Right cardiac atrium (tissue), 5 donors: Measurements from ENCODE around the gene ZACN. TPM values are rescaled to one million over a fixed set of nuclear protein-coding genes. Genes with fewer than 3 reads are reported as not detected.
A peak's percentile ranks its signal among the peaks of the same experiment; 100 is the strongest.

Experiments
- ATAC-seq, 2 donors: fragments of 200-7000 bp; cut with Tn5 transposase; one replicate each; pipeline versions ENCODE4 v1.8.0 to v1.9.1; 2020; ENCODE audit warnings: moderate library complexity in 2 of 2, mild to moderate bottlenecking in 1 of 2
- DNase-seq, 3 donors: peaks; one replicate each; pipeline ENCODE4 v3.0.0-alpha.2; 2020
- H3K27ac ChIP-seq: one replicate; pipeline ENCODE4 v1.5.1; 2013; ENCODE audit warnings: mild to moderate bottlenecking, low read length, control low read depth, moderate library complexity
- H3K27me3 ChIP-seq: one replicate; pipeline ENCODE4 v1.6.1; 2013; ENCODE audit not compliant: control insufficient read depth, insufficient read depth
- H3K4me1 ChIP-seq: one replicate; pipeline ENCODE4 v1.6.1; 2013; ENCODE audit warnings: low read length; ENCODE audit not compliant: control insufficient read depth, insufficient read depth
- H3K4me3 ChIP-seq: one replicate; pipeline ENCODE4 v1.5.1; 2013; ENCODE audit warnings: low read length, control low read depth
- H3K9me3 ChIP-seq: one replicate; pipeline ENCODE4 v1.6.1; 2013; ENCODE audit warnings: low read length; ENCODE audit not compliant: control insufficient read depth
- WGBS: extraction: QIAGEN DNeasy Blood & Tissue Kit; methylation state at CpG from one replicate; pipeline ENCODE4 v1.1.7; 2013; 5-methylcytosine and 5-hydroxymethylcytosine counted together
- intact Hi-C, 4 donors: fragments of 100-400 bp; cut with DNase I; formaldehyde crosslinking; loops; one replicate each; pipeline versions ENCODE4 v1.11.0 to v1.14.0; 2022 to 2023
- polyA plus RNA-seq: library from polyadenylated mRNA; stranded (reverse); fragments of 200-250 nt; gene quantifications from one replicate; pipeline ENCODE4 v1.2.3, GENCODE V29; 2013
- total RNA-seq, 4 donors: library from RNA; stranded (reverse); fragmentation: NEBNext Ultra II Directional; extraction: Animal tissue kit (Norgen Biotek cat#: 25700); gene quantifications; one replicate each; pipeline ENCODE4 v1.2.1, GENCODE V29; 2021
- donor health status: healthy with polysubstance abuse.
- donor health status: DM: no; HTN: yes; CAD: no.
- donor health status: DM: no; HTN: no; CAD: no.
- donor health status: DM: no; HTN: yes; CAD: no; lungs with severe emphysema.
- donor health status: DM: yes; HTN: yes; CAD: no.

ZACN gene
- total and polyA plus RNA-seq, 5 donors = 1.5 TPM; not detected in 4

- no peak for ATAC-seq
- 95% methylated on average over 20 of the region's 20 CpGs for WGBS
- Histone ChIP-seq H3K4me1 (no peaks in the 10 kb centered on the region), H3K4me3 (no peak overlapping the region), H3K9me3 (no peaks in the 10 kb centered on the region), H3K27me3 (no peaks in the 10 kb centered on the region), H3K27ac (no peak overlapping the region)
- intact Hi-C loops = no loop called here
- no peak for DNase-seq
Observed at GRCh38 chr17:76092526-76093413, 13.8 kb downstream of the ZACN start.

- WGBS = 96% methylated on average over 11 of the region's 11 CpGs
- H3K27me3 ChIP-seq = no peaks in the 10 kb centered on the region
- intact Hi-C loops = no loop called here
- no peaks in the 10 kb centered on the region for H3K9me3 ChIP-seq
- H3K4me3 ChIP-seq = no peak overlapping the region
- no peak overlapping the region for H3K27ac ChIP-seq
- no peak for DNase-seq
- no peak for ATAC-seq
- no peaks in the 10 kb centered on the region for H3K4me1 ChIP-seq
Observed at GRCh38 chr17:76094046-76094445, 15.1 kb downstream of the ZACN start.

GRCh38 chr17:76095943-76096342 is 17.0 kb downstream of the ZACN start:
- DNase-seq (no peak), ATAC-seq (no peak)
- no peaks in the 10 kb centered on the region for H3K4me1 ChIP-seq
- no peak overlapping the region for H3K27ac ChIP-seq
- H3K4me3 ChIP-seq = no peak overlapping the region
- intact Hi-C loops = no loop called here
- WGBS = 81% methylated on average over 13 of the region's 13 CpGs
- no peaks in the 10 kb centered on the region for H3K27me3 ChIP-seq
- H3K9me3 ChIP-seq = no peaks in the 10 kb centered on the region

- WGBS = 96% methylated on average over 19 of the region's 19 CpGs
- no peak for ATAC-seq
Observed at GRCh38 chr17:76097716-76098295, 18.8 kb downstream of the ZACN start.

GRCh38 chr17:76102944-76103273 is 23.9 kb downstream of the ZACN start:
- intact Hi-C loops = no loop called here
- ATAC-seq (peak in 1 of 2 donors; percentile 22), DNase-seq (no peak)
- WGBS = under 1% methylated on average over 4 of the region's 4 CpGs
- H3K4me1 ChIP-seq = no peaks in the 10 kb centered on the region
- H3K27me3 ChIP-seq = no peaks in the 10 kb centered on the region
- H3K4me3 ChIP-seq = peak overlapping the region; percentile 74
- H3K9me3 ChIP-seq = no peaks in the 10 kb centered on the region
- H3K27ac ChIP-seq = peak overlapping the region; percentile 9

More at GRCh38 chr17:76097716-76098295, 18.8 kb downstream of the ZACN start:
- Histone ChIP-seq H3K27ac (no peak overlapping the region), H3K4me1 (no peaks in the 10 kb centered on the region), H3K4me3 (no peak overlapping the region), H3K9me3 (no peaks in the 10 kb centered on the region), H3K27me3 (no peaks in the 10 kb centered on the region)
- DNase-seq = no peak
- intact Hi-C loops = no loop called here

- intact Hi-C loops = no loop called here
- 4% methylated on average over 55 of the region's 55 CpGs for WGBS
- no peaks in the 10 kb centered on the region for H3K4me1 ChIP-seq
- H3K9me3 ChIP-seq = no peaks in the 10 kb centered on the region
- H3K4me3 ChIP-seq = peak within 1 kb of the TSS; percentile 74
- no peaks in the 10 kb centered on the region for H3K27me3 ChIP-seq
- peak within 1 kb of the TSS; percentile 76 for H3K27ac ChIP-seq
- ATAC-seq (peak; percentile 97), DNase-seq (peak; percentile 91 to 97 (median 96))
Observed at GRCh38 chr17:76103274-76104139, 24.5 kb downstream of the ZACN start, which contains the start of gene EXOC7. Gene EXOC7, minus strand, starts transcription at chr17:76103787. Its CDS starts 95 bp downstream, at chr17:76103692.

- Histone ChIP-seq H3K27ac (peak overlapping the region; percentile 76), H3K9me3 (no peaks in the 10 kb centered on the region), H3K27me3 (no peaks in the 10 kb centered on the region), H3K4me1 (no peaks in the 10 kb centered on the region), H3K4me3 (peak overlapping the region; percentile 74)
- intact Hi-C loops = no loop called here
- ATAC-seq (peak; percentile 5 to 18), DNase-seq (no peak)
- 87% methylated on average over 29 of the region's 29 CpGs for WGBS
Observed at GRCh38 chr17:76104140-76104895, 25.3 kb downstream of the ZACN start.

GRCh38 chr17:76104896-76105231 is 25.9 kb downstream of the ZACN start:
- WGBS = 85% methylated on average over 5 of the region's 5 CpGs
- Histone ChIP-seq H3K4me1 (no peaks in the 10 kb centered on the region), H3K4me3 (no peak overlapping the region), H3K9me3 (no peaks in the 10 kb centered on the region), H3K27me3 (no peaks in the 10 kb centered on the region), H3K27ac (no peak overlapping the region)
- intact Hi-C loops = no loop called here
- DNase-seq = no peak
- ATAC-seq = no peak

GRCh38 chr17:76106703-76107102 is 27.7 kb downstream of the ZACN start:
- ATAC-seq = no peak
- no peak for DNase-seq
- Histone ChIP-seq H3K4me3 (no peak overlapping the region), H3K27ac (no peak overlapping the region), H3K9me3 (no peaks in the 10 kb centered on the region), H3K4me1 (no peaks in the 10 kb centered on the region), H3K27me3 (no peaks in the 10 kb centered on the region)
- WGBS = 74% methylated on average over 3 of the region's 3 CpGs
- intact Hi-C loops = no loop called here

GRCh38 chr17:76107509-76107908 is 28.5 kb downstream of the ZACN start:
- H3K27me3 ChIP-seq = no peaks in the 10 kb centered on the region
- H3K4me1 ChIP-seq = no peaks in the 10 kb centered on the region
- no peak overlapping the region for H3K27ac ChIP-seq
- WGBS = 81% methylated on average over 6 of the region's 6 CpGs
- intact Hi-C loops = no loop called here
- ATAC-seq = no peak
- DNase-seq = no peak
- H3K4me3 ChIP-seq = no peak overlapping the region
- H3K9me3 ChIP-seq = no peaks in the 10 kb centered on the region
